Esophagus muscularis mucosa (tissue), 4 donors: ENCODE measurements around the gene DAAM1. TPM values are rescaled to one million over a fixed set of nuclear protein-coding genes. Genes with fewer than 3 reads are reported as not detected.

Experiments
- DNase-seq: peaks from one replicate; pipeline ENCODE4 v3.0.0-alpha.2; 2017; ENCODE audit errors: extremely low spot score
- H3K27ac ChIP-seq, 4 donors: fragments of 200-600 bp; sonication (generic); replicated peaks in 1 of 4; 1 replicate in 3 of 4; 2 replicates in 1 of 4; pipeline ENCODE4 v1.5.1; 2016 to 2019; ENCODE audit warnings: mild to moderate bottlenecking in 1 of 4
- H3K27me3 ChIP-seq, 4 donors: fragments of 200-600 bp; sonication (generic); one replicate each; pipeline versions ENCODE4 v1.5.1 to v1.6.0; 2016 to 2019
- H3K36me3 ChIP-seq, 4 donors: fragments of 200-600 bp; sonication (generic); one replicate each; pipeline ENCODE4 v1.5.1; 2016 to 2019
- H3K4me1 ChIP-seq, 4 donors: fragments of 200-600 bp; sonication (generic); one replicate each; pipeline ENCODE4 v1.5.1; 2016 to 2019
- H3K4me3 ChIP-seq, 4 donors: fragments of 200-600 bp; sonication (generic); 1 replicate in 2 of 4; 2 replicates in 2 of 4; pipeline ENCODE4 v1.5.1; 2016 to 2019; ENCODE audit warnings: mild to moderate bottlenecking in 4 of 4, moderate library complexity in 1 of 4
- H3K9me3 ChIP-seq, 4 donors: fragments of 200-600 bp; sonication (generic); 1 replicate in 3 of 4; 2 replicates in 1 of 4; pipeline ENCODE4 v1.5.1; 2016 to 2019
- CTCF ChIP-seq, 3 experiments: fragments of 200-600 bp in 2 of 3; fragments of 450-650 bp in 1 of 3; sonication (generic) in 2 of 3; IDR thresholded peaks; one replicate each; pipeline ENCODE4 v1.5.1; 2017 to 2019; ENCODE audit warnings: antibody characterized with exemption in 3 of 3, mild to moderate bottlenecking in 2 of 3, moderate library complexity in 1 of 3
- EP300 ChIP-seq: sonication (generic); formaldehyde crosslinking; IDR thresholded peaks from one replicate; pipeline ENCODE4 v1.6.1; 2017; ENCODE audit warnings: antibody characterized with exemption
- POLR2A ChIP-seq: fragments of 450-650 bp; IDR thresholded peaks from one replicate; pipeline ENCODE4 v1.6.1; 2017; ENCODE audit warnings: antibody characterized with exemption, moderate library complexity, mild to moderate bottlenecking, low read depth
- POLR2AphosphoS5 ChIP-seq, 2 donors: sonication (generic); formaldehyde crosslinking; IDR thresholded peaks; one replicate each; pipeline ENCODE4 v1.6.1; 2017; ENCODE audit warnings: antibody characterized with exemption in 2 of 2
- WGBS: methylation state at CpG from one replicate; pipeline ENCODE4 v1.1.5; 2018; 5-methylcytosine and 5-hydroxymethylcytosine counted together
- intact Hi-C: fragments of 100-400 bp; cut with DNase I; formaldehyde crosslinking; loops from one replicate; pipeline ENCODE4 v1.15.1; 2023
- total RNA-seq, 4 donors: library from RNA; depleted of rRNA; stranded (reverse); fragments of >200 nt; gene quantifications; one replicate each; pipeline versions ENCODE4 v1.1.0 to v1.2.1, GENCODE V29; 2016

DAAM1 gene
- total RNA-seq, 4 donors from 2014 or later, result 64.3 to 110 (median 72.5) TPM

GRCh38 chr14:59185676-59186075 lies 2.8 kb upstream of the DAAM1 start:
- no peaks in the 10 kb centered on the region for H3K9me3 ChIP-seq
- WGBS, result 87% methylated on average over 2 of the region's 2 CpGs
- peaks cover 9 to 15% (median 13%) of the 10 kb centered on the region in 4 donors for H3K4me1 ChIP-seq
- H3K27me3 ChIP-seq, result no peaks in the 10 kb centered on the region
- no peaks in the 10 kb centered on the region for H3K36me3 ChIP-seq
- DNase-seq, result no peak
- H3K4me3 ChIP-seq, result no peak overlapping the region
- TF ChIP-seq EP300 (no peak), POLR2A (no peak), CTCF (IDR thresholded peaks at IDR 0.05) (no peak), POLR2AphosphoS5 (IDR thresholded peaks at IDR 0.05) (no peak)
- H3K27ac ChIP-seq, result no peak overlapping the region
- intact Hi-C loops, result loop anchor here (5.0 kb wide), 2 partner anchors 242 to 257 kb away; no protein-coding TSS in a partner anchor

- intact Hi-C loops, result loop anchor here (5.0 kb wide), 2 partner anchors 241 to 256 kb away; no protein-coding TSS in a partner anchor
- no peak overlapping the region for H3K27ac ChIP-seq
- H3K4me3 ChIP-seq, result no peak overlapping the region
- H3K27me3 ChIP-seq, result no peaks in the 10 kb centered on the region
- DNase-seq, result no peak
- H3K36me3 ChIP-seq, result no peaks in the 10 kb centered on the region
- no peaks in the 10 kb centered on the region for H3K9me3 ChIP-seq
- peaks cover 16 to 21% (median 19%) of the 10 kb centered on the region in 4 donors for H3K4me1 ChIP-seq
- TF ChIP-seq POLR2A, result no peak
- no peak for TF ChIP-seq EP300
- no peak for TF ChIP-seq POLR2AphosphoS5 (IDR thresholded peaks at IDR 0.05)
- TF ChIP-seq CTCF (IDR thresholded peaks at IDR 0.05), result no peak
Measured at GRCh38 chr14:59186306-59186705, 2.2 kb upstream of the DAAM1 start.

- intact Hi-C loops, result loop anchor here (5.0 kb wide), 2 partner anchors 240 to 255 kb away; no protein-coding TSS in a partner anchor
- Histone ChIP-seq H3K4me3 (peak overlapping the region in 2 of 4 donors; percentile 79 to 82), H3K36me3 (no peaks in the 10 kb centered on the region), H3K27ac (peak overlapping the region in 2 of 4 donors; percentile 94 to 97), H3K4me1 (peaks cover 24 to 28% (median 27%) of the 10 kb centered on the region in 4 donors), H3K9me3 (no peaks in the 10 kb centered on the region), H3K27me3 (no peaks in the 10 kb centered on the region)
- no peak for DNase-seq
- no peak for TF ChIP-seq POLR2AphosphoS5 (IDR thresholded peaks at IDR 0.05)
- TF ChIP-seq EP300, result no peak
- TF ChIP-seq POLR2A, result no peak
- no peak for TF ChIP-seq CTCF (IDR thresholded peaks at IDR 0.05)
- WGBS, result 61% methylated on average over 4 of the region's 4 CpGs
Measured at GRCh38 chr14:59187118-59187517, 1.3 kb upstream of the DAAM1 start.

GRCh38 chr14:59187802-59188460 lies 536 bp upstream of the DAAM1 start:
- 0% methylated on average over 15 of the region's 43 CpGs for WGBS
- DNase-seq, result no peak
- Histone ChIP-seq H3K4me3 (peak overlapping the region; percentile 79 to 92 (median 84)), H3K36me3 (no peaks in the 10 kb centered on the region), H3K27ac (peak overlapping the region; percentile 94 to 97 (median 96)), H3K9me3 (no peaks in the 10 kb centered on the region), H3K4me1 (peaks cover 32 to 36% (median 35%) of the 10 kb centered on the region in 4 donors), H3K27me3 (no peaks in the 10 kb centered on the region)
- TF ChIP-seq EP300 (no peak), CTCF (IDR thresholded peaks at IDR 0.05) (no peak), POLR2AphosphoS5 (IDR thresholded peaks at IDR 0.05) (no peak), POLR2A (no peak)
- intact Hi-C loops, result loop anchor here (5.0 kb wide), 2 partner anchors 239 to 254 kb away; no protein-coding TSS in a partner anchor
